ENCODE results near the gene TNFRSF25. TPM values are rescaled to one million over a fixed set of nuclear protein-coding genes. Genes with fewer than 3 reads are reported as not detected.

TNFRSF25 gene
- polyA plus RNA-seq, 1 donor, result 55.2 TPM

- Histone ChIP-seq H3K27ac (ENCODE audit: low read length) (no peak overlapping the region), H3K4me3 (ENCODE audit: low read length) (no peak overlapping the region), H3K4me1 (ENCODE audit: control insufficient read depth, insufficient read depth, low read length) (peaks cover 30% of the 10 kb centered on the region), H3K27me3 (ENCODE audit: control insufficient read depth, insufficient read depth, low read length) (peaks cover 54% of the 10 kb centered on the region), H3K9me3 (ENCODE audit: control insufficient read depth, low read depth, low read length) (peaks cover 5% of the 10 kb centered on the region), H3K36me3 (ENCODE audit: control insufficient read depth, insufficient read depth, low read length) (no peaks in the 10 kb centered on the region)
- no CpG with 5 or more reads among the region's 5 CpGs for WGBS (ENCODE audit: insufficient coverage, low lambda C conversion rate)
- no peak for DNase-seq
These were observed 49.1 kb downstream of the TNFRSF25 start for GRCh38 chr1:6416906-6417305.

- H3K36me3 ChIP-seq (ENCODE audit: control insufficient read depth, insufficient read depth, low read length), result no peaks in the 10 kb centered on the region
- no peak overlapping the region for H3K27ac ChIP-seq (ENCODE audit: low read length)
- no CpG with 5 or more reads among the region's 8 CpGs for WGBS (ENCODE audit: insufficient coverage, low lambda C conversion rate)
- peaks cover 48% of the 10 kb centered on the region for H3K27me3 ChIP-seq (ENCODE audit: control insufficient read depth, insufficient read depth, low read length)
- H3K9me3 ChIP-seq (ENCODE audit: control insufficient read depth, low read depth, low read length), result peaks cover 5% of the 10 kb centered on the region
- no peak overlapping the region for H3K4me3 ChIP-seq (ENCODE audit: low read length)
- DNase-seq, result no peak
- peaks cover 30% of the 10 kb centered on the region for H3K4me1 ChIP-seq (ENCODE audit: control insufficient read depth, insufficient read depth, low read length)
These were observed 49.7 kb downstream of the TNFRSF25 start for GRCh38 chr1:6416295-6416656.

GRCh38 chr1:6414881-6415626, 50.9 kb downstream of the TNFRSF25 start:
- peaks cover 36% of the 10 kb centered on the region for H3K27me3 ChIP-seq (ENCODE audit: control insufficient read depth, insufficient read depth, low read length)

GRCh38 chr1:6414443-6414844, 51.5 kb downstream of the TNFRSF25 start:
- no peaks in the 10 kb centered on the region for H3K9me3 ChIP-seq (ENCODE audit: control insufficient read depth, low read depth, low read length)
- peaks cover 30% of the 10 kb centered on the region for H3K27me3 ChIP-seq (ENCODE audit: control insufficient read depth, insufficient read depth, low read length)
- DNase-seq, result peak; percentile 56 to 66
- H3K4me1 ChIP-seq (ENCODE audit: control insufficient read depth, insufficient read depth, low read length), result peaks cover 18% of the 10 kb centered on the region
- H3K36me3 ChIP-seq (ENCODE audit: control insufficient read depth, insufficient read depth, low read length), result no peaks in the 10 kb centered on the region
- H3K27ac ChIP-seq (ENCODE audit: low read length), result peak overlapping the region; percentile 29
- no CpG with 5 or more reads among the region's 15 CpGs for WGBS (ENCODE audit: insufficient coverage, low lambda C conversion rate)
- H3K4me3 ChIP-seq (ENCODE audit: low read length), result no peak overlapping the region

More at GRCh38 chr1:6414881-6415626, 50.9 kb downstream of the TNFRSF25 start:
- no peak overlapping the region for H3K4me3 ChIP-seq (ENCODE audit: low read length)
- peak; percentile 73 to 88 for DNase-seq
- H3K9me3 ChIP-seq (ENCODE audit: control insufficient read depth, low read depth, low read length), result peaks cover 3% of the 10 kb centered on the region
- 67% methylated on average over 4 of the region's 17 CpGs for WGBS (ENCODE audit: insufficient coverage, low lambda C conversion rate)
- peak overlapping the region; percentile 60 for H3K27ac ChIP-seq (ENCODE audit: low read length)
- no peaks in the 10 kb centered on the region for H3K36me3 ChIP-seq (ENCODE audit: control insufficient read depth, insufficient read depth, low read length)
- H3K4me1 ChIP-seq (ENCODE audit: control insufficient read depth, insufficient read depth, low read length), result peaks cover 21% of the 10 kb centered on the region

GRCh38 chr1:6412896-6413295, 53.1 kb downstream of the TNFRSF25 start:
- H3K9me3 ChIP-seq (ENCODE audit: control insufficient read depth, low read depth, low read length), result no peaks in the 10 kb centered on the region
- peak in 1 of 2 donors; percentile 29 for DNase-seq
- peaks cover 18% of the 10 kb centered on the region for H3K4me1 ChIP-seq (ENCODE audit: control insufficient read depth, insufficient read depth, low read length)
- H3K4me3 ChIP-seq (ENCODE audit: low read length), result no peak overlapping the region
- no peak overlapping the region for H3K27ac ChIP-seq (ENCODE audit: low read length)
- peaks cover 16% of the 10 kb centered on the region for H3K27me3 ChIP-seq (ENCODE audit: control insufficient read depth, insufficient read depth, low read length)
- 20% methylated on average over 1 of the region's 6 CpGs for WGBS (ENCODE audit: insufficient coverage, low lambda C conversion rate)
- no peaks in the 10 kb centered on the region for H3K36me3 ChIP-seq (ENCODE audit: control insufficient read depth, insufficient read depth, low read length)

Other genes starting within 250 kb of the TNFRSF25 start
- 50.3 TPM for gene ICMT, start 230.2 kb downstream of the TNFRSF25 start, polyA plus RNA-seq
- gene HES3, start 222.0 kb downstream of the TNFRSF25 start, polyA plus RNA-seq, result not detected
- 19.0 TPM for gene GPR153, start 205.1 kb downstream of the TNFRSF25 start, polyA plus RNA-seq
- 28.8 TPM for gene ACOT7, start 72.4 kb downstream of the TNFRSF25 start, polyA plus RNA-seq
- gene HES2, start 46.3 kb downstream of the TNFRSF25 start, polyA plus RNA-seq, result 0.75 TPM
- gene ESPN, start 41.4 kb downstream of the TNFRSF25 start, polyA plus RNA-seq, result 256 TPM
- 17.2 TPM for gene PLEKHG5, start 25.5 kb upstream of the TNFRSF25 start, polyA plus RNA-seq
- 12.6 TPM for gene NOL9, start 88.3 kb upstream of the TNFRSF25 start, polyA plus RNA-seq
- gene TAS1R1, start 89.1 kb upstream of the TNFRSF25 start, polyA plus RNA-seq, result 0.27 TPM
- gene ZBTB48, start 113.8 kb upstream of the TNFRSF25 start, polyA plus RNA-seq, result 38.2 TPM
- 9.4 TPM for gene KLHL21, start 136.7 kb upstream of the TNFRSF25 start, polyA plus RNA-seq
- 15.1 TPM for gene PHF13, start 147.6 kb upstream of the TNFRSF25 start, polyA plus RNA-seq
- gene THAP3, start 158.7 kb upstream of the TNFRSF25 start, polyA plus RNA-seq, result 16.2 TPM
- gene DNAJC11, start 235.6 kb upstream of the TNFRSF25 start, polyA plus RNA-seq, result 43.6 TPM

Measured in large intestine (tissue), 3 donors.